Endothelial cell of umbilical vein (primary cell): ENCODE measurements around the gene KIRREL1. TPM values are rescaled to one million over a fixed set of nuclear protein-coding genes. Genes with fewer than 3 reads are reported as not detected.
A peak's percentile ranks its signal among the peaks of the same experiment; 100 is the strongest.

Experiments used
- BruUV-seq: library from RNA; stranded (reverse); fragments of 400-500 nt; replicated peaks from 2 replicates; lab custom pipeline; 2021; lab: Mats Ljungman, UMichigan
- CTCF ChIA-PET: fragments of 300-600, 350-600 bp; sonication (Branson Sonifier 250); formaldehyde crosslinking; loops from one replicate; lab custom pipeline; 2021; ENCODE audit warnings: antibody characterized with exemption, inconsistent platforms; lab: Charles Lee
- POLR2A ChIA-PET: fragments of 300-600, 350-600 bp; sonication (Branson Sonifier 250); formaldehyde crosslinking; loops from one replicate; lab custom pipeline; 2021; ENCODE audit warnings: antibody characterized with exemption, inconsistent platforms; lab: Charles Lee
- DNase-seq: peaks from one replicate; pipeline ENCODE4 v3.0.0-alpha.2; 2011; ENCODE audit warnings: low read depth, low spot score
- FAIRE-seq: peaks from 2 replicates; lab custom pipeline; 2011; peaks lifted over from hg19 to GRCh38; lab: Jason Lieb, UNC
- H2AFZ ChIP-seq: 2 replicates; pipeline ENCODE4 v1.6.0; 2012; ENCODE audit warnings: low read depth, low read length, control low read depth, inconsistent platforms
- H3K27ac ChIP-seq: 2 replicates; pipeline ENCODE4 v1.5.1; 2011; ENCODE audit warnings: low read depth, mild to moderate bottlenecking, control low read depth, low read length, moderate library complexity; ENCODE audit not compliant: insufficient read depth
- H3K27me3 ChIP-seq, 2 experiments: 2 replicates each; pipeline versions ENCODE4 v1.6.0 to v1.6.1; 2011; ENCODE audit warnings: low read length in 2 of 2, mixed read lengths in 1 of 2; ENCODE audit not compliant: control insufficient read depth in 2 of 2, insufficient read depth in 2 of 2
- H3K36me3 ChIP-seq, 2 experiments: 2 replicates in 1 of 2; 3 replicates in 1 of 2; pipeline ENCODE4 v1.5.1; 2011; ENCODE audit warnings: low read length in 2 of 2, mild to moderate bottlenecking in 1 of 2, moderate library complexity in 1 of 2; ENCODE audit not compliant: control insufficient read depth in 2 of 2, insufficient read depth in 2 of 2; ENCODE audit errors: extremely low read depth in 1 of 2
- H3K4me1 ChIP-seq: 3 replicates; pipeline ENCODE4 v1.5.1; 2011; ENCODE audit warnings: mild to moderate bottlenecking, low read length; ENCODE audit not compliant: control insufficient read depth, insufficient read depth; ENCODE audit errors: extremely low read depth
- H3K4me2 ChIP-seq: 2 replicates; pipeline ENCODE4 v1.6.1; 2011; ENCODE audit warnings: low read length, control low read depth, mixed read lengths; ENCODE audit not compliant: insufficient read depth
- H3K4me3 ChIP-seq, 3 experiments: fragments of 200-600 bp in 1 of 3; sonication (generic), shearing (Covaris generic) in 1 of 3; replicated peaks in 1 of 3; 2 replicates each; pipeline ENCODE4 v1.5.1; 2011 to 2016; ENCODE audit warnings: control low read depth in 3 of 3, low read length in 3 of 3, mild to moderate bottlenecking in 2 of 3, inconsistent platforms in 1 of 3, low read depth in 1 of 3, moderate library complexity in 1 of 3; ENCODE audit not compliant: insufficient read depth in 1 of 3
- H3K79me2 ChIP-seq: 2 replicates; pipeline ENCODE4 v1.6.0; 2012; ENCODE audit warnings: low read length, inconsistent platforms; ENCODE audit not compliant: control insufficient read depth, insufficient read depth
- H3K9ac ChIP-seq: replicated peaks from 2 replicates; pipeline ENCODE3; 2011; ENCODE audit warnings: low read length, control low read depth; ENCODE audit not compliant: insufficient read depth; ENCODE audit errors: extremely low read depth
- H3K9me1 ChIP-seq: replicated peaks from 3 replicates; pipeline ENCODE4 v1.6.0; 2011; ENCODE audit warnings: mild to moderate bottlenecking, low read length; ENCODE audit not compliant: control insufficient read depth, insufficient read depth; ENCODE audit errors: extremely low read depth
- H3K9me3 ChIP-seq: replicated peaks from 2 replicates; pipeline ENCODE4 v1.5.1; 2012; ENCODE audit warnings: low read length, inconsistent platforms; ENCODE audit not compliant: control insufficient read depth, insufficient read depth
- H4K20me1 ChIP-seq: replicated peaks from 2 replicates; pipeline ENCODE3; 2011; ENCODE audit warnings: mild to moderate bottlenecking, low read length; ENCODE audit not compliant: control insufficient read depth, insufficient read depth; ENCODE audit errors: extremely low read depth
- GATA2 ChIP-seq: IDR thresholded peaks from 2 replicates; pipeline ENCODE4 v1.7.0; 2011; ENCODE audit warnings: low read depth, mild to moderate bottlenecking, moderate library complexity, mixed read lengths, low read length; ENCODE audit not compliant: insufficient read length, insufficient read depth
- JUN ChIP-seq: IDR thresholded peaks from 2 replicates; pipeline ENCODE4 v1.6.1; 2011; ENCODE audit warnings: borderline replicate concordance, low read depth; ENCODE audit not compliant: insufficient read length, insufficient read depth
- MYC ChIP-seq: IDR thresholded peaks from one replicate; pipeline ENCODE4 v1.6.1; 2011; ENCODE audit warnings: mild to moderate bottlenecking, low read depth, low read length
- dilution Hi-C: fragments of 300-500 bp; cut with MboI; formaldehyde crosslinking; loops from one replicate; pipeline ENCODE4 v1.15.0; 2019; ENCODE audit warnings: low sequenced_read_pairs; ENCODE audit not compliant: extremely low pct_ligation_motif_present
- intact Hi-C: fragments of 100-400 bp; cut with micrococcal nuclease; formaldehyde crosslinking; loops from one replicate; pipeline ENCODE4 v1.10.0; 2022
- polyA plus RNA-seq, 4 experiments: library from polyadenylated mRNA; depleted of rRNA in 3 of 4; stranded (reverse) in 3 of 4; unstranded in 1 of 4; fragments of >200 nt; gene quantifications; 2 replicates each; pipeline versions ENCODE4 v1.2.1 to v1.2.3, GENCODE V29; 2011 to 2012; ENCODE audit warnings: missing spikeins in 1 of 4
- total RNA-seq: library from RNA; stranded (reverse); gene quantifications from 2 replicates; pipeline ENCODE4 v1.2.3, GENCODE V29; 2021
- TF ChIP-seq, protein P1 (sequence below), 2 donors: IDR thresholded peaks; 1 replicate in 1 of 2; 2 replicates in 1 of 2; pipeline ENCODE4 v1.5.1; 2011; ENCODE audit warnings: low read length in 2 of 2, mild to moderate bottlenecking in 2 of 2, moderate library complexity in 2 of 2, control low read depth in 1 of 2, inconsistent platforms in 1 of 2, low read depth in 1 of 2; ENCODE audit not compliant: insufficient read depth in 1 of 2; ENCODE audit errors: extremely low read depth in 1 of 2
- TF ChIP-seq, protein P2 (sequence below): IDR thresholded peaks from 2 replicates; pipeline ENCODE4 v1.6.1; 2011; ENCODE audit not compliant: insufficient read depth, insufficient read length

Gene KIRREL1
- total and polyA plus RNA-seq, 2 donors (not counting 3 experiments of a cell fraction or from before 2014, with no cell fraction given) = 35.6 to 57.6 TPM

DNA sequence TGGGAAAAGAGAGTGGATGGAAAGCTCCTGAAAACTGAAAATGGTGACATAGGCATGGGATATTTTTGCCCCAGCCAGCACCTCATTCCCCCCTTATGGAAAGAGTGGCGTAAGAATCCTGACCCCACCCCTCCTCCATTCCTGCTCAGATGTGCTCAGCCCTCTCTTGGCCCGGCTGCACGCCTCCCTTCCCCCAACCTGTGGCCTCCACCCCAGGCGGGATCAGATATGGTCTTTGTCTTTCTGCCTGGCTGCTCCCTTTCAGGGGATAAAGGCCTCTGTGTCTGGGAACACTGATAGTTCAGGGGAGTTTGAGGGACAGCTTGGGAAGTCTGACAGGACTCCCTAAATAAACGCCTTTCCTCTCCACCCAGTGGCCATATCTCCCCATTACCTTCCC lies 49.8 kb downstream of the KIRREL1 start:
- ChIA-PET POLR2A (no interaction called here), CTCF (interaction anchor here (1.2 to 2.5 kb wide), 3 partner anchors 45 to 75 kb away, joined by 3 to 15 read pairs (median 3); no protein-coding TSS in a partner anchor)
- H3K4me3 ChIP-seq = no peak overlapping the region
- FAIRE-seq (no peak), DNase-seq (no peak)
- H2AFZ ChIP-seq = no peak overlapping the region
- no peak overlapping the region for H3K4me2 ChIP-seq
- no peak overlapping the region for H3K27ac ChIP-seq
- BruUV-seq = no TSS peak
- no peaks in the 10 kb centered on the region for H4K20me1 ChIP-seq
- no peaks in the 10 kb centered on the region for H3K27me3 ChIP-seq
- TF ChIP-seq JUN (no peak), GATA2 (no peak), MYC (no peak)
- no peaks in the 10 kb centered on the region for H3K36me3 ChIP-seq
- H3K9me3 ChIP-seq = no peaks in the 10 kb centered on the region
- intact Hi-C loops (no loop called here), dilution Hi-C loops (no loop called here)
- peaks cover 19% of the 10 kb centered on the region for H3K4me1 ChIP-seq
- H3K9me1 ChIP-seq = no peaks in the 10 kb centered on the region
- no peak overlapping the region for H3K9ac ChIP-seq
- H3K79me2 ChIP-seq = peaks cover 26% of the 10 kb centered on the region

DNA sequence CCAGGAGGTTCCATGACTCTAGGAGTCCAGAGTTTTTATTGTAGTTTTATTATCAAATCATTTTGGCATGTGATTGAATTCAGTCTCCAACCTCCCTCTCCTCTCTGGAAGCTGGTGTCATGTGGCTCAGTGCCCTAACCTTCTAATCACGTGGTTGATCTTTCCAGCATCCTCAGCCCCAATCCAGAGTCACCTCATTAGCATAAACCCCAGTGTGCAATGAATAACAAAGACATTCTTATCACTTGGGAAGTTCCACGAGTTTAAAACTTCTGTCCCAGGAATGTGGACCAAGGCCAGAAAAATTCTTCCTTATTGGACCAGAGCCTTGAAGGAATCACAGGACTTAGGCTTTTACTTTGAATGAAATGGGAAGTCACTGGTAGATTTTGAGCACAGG lies 52.2 kb downstream of the KIRREL1 start:
- TF ChIP-seq, protein P1, sequence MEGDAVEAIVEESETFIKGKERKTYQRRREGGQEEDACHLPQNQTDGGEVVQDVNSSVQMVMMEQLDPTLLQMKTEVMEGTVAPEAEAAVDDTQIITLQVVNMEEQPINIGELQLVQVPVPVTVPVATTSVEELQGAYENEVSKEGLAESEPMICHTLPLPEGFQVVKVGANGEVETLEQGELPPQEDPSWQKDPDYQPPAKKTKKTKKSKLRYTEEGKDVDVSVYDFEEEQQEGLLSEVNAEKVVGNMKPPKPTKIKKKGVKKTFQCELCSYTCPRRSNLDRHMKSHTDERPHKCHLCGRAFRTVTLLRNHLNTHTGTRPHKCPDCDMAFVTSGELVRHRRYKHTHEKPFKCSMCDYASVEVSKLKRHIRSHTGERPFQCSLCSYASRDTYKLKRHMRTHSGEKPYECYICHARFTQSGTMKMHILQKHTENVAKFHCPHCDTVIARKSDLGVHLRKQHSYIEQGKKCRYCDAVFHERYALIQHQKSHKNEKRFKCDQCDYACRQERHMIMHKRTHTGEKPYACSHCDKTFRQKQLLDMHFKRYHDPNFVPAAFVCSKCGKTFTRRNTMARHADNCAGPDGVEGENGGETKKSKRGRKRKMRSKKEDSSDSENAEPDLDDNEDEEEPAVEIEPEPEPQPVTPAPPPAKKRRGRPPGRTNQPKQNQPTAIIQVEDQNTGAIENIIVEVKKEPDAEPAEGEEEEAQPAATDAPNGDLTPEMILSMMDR (IDR thresholded peaks at IDR 0.05; ENCODE audit: extremely low read depth in 1 of 2, insufficient read depth in 1 of 2, low read depth in 1 of 2, low read length in 2 of 2) = no peak
- TF ChIP-seq, protein P2, sequence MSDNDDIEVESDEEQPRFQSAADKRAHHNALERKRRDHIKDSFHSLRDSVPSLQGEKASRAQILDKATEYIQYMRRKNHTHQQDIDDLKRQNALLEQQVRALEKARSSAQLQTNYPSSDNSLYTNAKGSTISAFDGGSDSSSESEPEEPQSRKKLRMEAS = peak; percentile 60
- Histone ChIP-seq H3K4me2 (no peak overlapping the region), H3K4me3 (no peak overlapping the region), H3K27ac (no peak overlapping the region), H3K9ac (no peak overlapping the region), H3K36me3 (no peaks in the 10 kb centered on the region), H3K4me1 (peaks cover 4% of the 10 kb centered on the region), H3K79me2 (peaks cover 6% of the 10 kb centered on the region), H3K9me1 (no peaks in the 10 kb centered on the region), H2AFZ (no peak overlapping the region), H4K20me1 (no peaks in the 10 kb centered on the region), H3K27me3 (no peaks in the 10 kb centered on the region), H3K9me3 (no peaks in the 10 kb centered on the region)
- CTCF ChIA-PET = interaction anchor here (1.2 to 1.7 kb wide), 4 partner anchors 8 to 53 kb away, joined by 3 to 7 read pairs (median 4); no protein-coding TSS in a partner anchor
- FAIRE-seq = no peak
- dilution Hi-C loops = no loop called here
- POLR2A ChIA-PET = no interaction called here
- intact Hi-C loops = no loop called here
- BruUV-seq = no TSS peak
- DNase-seq = peak; percentile 72
